GM19023 (cell line): Measurements from ENCODE around the gene ADGRF5.

Experiments
- ATAC-seq: cut with Tn5 transposase; IDR thresholded peaks from one replicate; pipeline ENCODE4 v1.9.1; 2021; ENCODE audit warnings: mild to moderate bottlenecking, moderate library complexity; ENCODE audit not compliant: unreplicated experiment

Gene ADGRF5, protein sequence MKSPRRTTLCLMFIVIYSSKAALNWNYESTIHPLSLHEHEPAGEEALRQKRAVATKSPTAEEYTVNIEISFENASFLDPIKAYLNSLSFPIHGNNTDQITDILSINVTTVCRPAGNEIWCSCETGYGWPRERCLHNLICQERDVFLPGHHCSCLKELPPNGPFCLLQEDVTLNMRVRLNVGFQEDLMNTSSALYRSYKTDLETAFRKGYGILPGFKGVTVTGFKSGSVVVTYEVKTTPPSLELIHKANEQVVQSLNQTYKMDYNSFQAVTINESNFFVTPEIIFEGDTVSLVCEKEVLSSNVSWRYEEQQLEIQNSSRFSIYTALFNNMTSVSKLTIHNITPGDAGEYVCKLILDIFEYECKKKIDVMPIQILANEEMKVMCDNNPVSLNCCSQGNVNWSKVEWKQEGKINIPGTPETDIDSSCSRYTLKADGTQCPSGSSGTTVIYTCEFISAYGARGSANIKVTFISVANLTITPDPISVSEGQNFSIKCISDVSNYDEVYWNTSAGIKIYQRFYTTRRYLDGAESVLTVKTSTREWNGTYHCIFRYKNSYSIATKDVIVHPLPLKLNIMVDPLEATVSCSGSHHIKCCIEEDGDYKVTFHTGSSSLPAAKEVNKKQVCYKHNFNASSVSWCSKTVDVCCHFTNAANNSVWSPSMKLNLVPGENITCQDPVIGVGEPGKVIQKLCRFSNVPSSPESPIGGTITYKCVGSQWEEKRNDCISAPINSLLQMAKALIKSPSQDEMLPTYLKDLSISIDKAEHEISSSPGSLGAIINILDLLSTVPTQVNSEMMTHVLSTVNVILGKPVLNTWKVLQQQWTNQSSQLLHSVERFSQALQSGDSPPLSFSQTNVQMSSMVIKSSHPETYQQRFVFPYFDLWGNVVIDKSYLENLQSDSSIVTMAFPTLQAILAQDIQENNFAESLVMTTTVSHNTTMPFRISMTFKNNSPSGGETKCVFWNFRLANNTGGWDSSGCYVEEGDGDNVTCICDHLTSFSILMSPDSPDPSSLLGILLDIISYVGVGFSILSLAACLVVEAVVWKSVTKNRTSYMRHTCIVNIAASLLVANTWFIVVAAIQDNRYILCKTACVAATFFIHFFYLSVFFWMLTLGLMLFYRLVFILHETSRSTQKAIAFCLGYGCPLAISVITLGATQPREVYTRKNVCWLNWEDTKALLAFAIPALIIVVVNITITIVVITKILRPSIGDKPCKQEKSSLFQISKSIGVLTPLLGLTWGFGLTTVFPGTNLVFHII (N-terminal part only)

DNA sequence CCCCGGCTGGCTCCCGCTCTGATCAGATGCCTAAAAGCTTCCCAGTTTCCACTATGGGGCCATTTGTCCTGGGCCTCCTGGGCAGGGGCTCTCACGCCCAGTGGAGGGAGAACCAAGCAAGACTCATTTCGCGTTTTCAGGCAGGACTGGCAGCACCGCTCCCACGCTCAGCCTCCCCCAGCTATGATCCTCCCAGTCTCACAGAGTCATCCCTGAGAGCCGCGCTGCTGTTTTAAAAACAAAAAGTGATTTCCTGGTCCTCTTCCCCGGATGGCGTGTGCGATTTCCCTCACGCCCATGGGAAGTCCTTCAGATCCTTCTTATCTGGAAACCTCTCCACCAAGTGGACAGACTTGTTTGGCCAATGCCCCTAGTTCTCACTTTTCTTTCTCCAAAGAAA, at the start of gene ADGRF5:
TSS of gene ADGRF5 (minus strand) at position 208 of the 400 bp plus-strand sequence. CDS start 15,176 bp downstream, outside the sequence.
- ATAC-seq = no peak

DNA sequence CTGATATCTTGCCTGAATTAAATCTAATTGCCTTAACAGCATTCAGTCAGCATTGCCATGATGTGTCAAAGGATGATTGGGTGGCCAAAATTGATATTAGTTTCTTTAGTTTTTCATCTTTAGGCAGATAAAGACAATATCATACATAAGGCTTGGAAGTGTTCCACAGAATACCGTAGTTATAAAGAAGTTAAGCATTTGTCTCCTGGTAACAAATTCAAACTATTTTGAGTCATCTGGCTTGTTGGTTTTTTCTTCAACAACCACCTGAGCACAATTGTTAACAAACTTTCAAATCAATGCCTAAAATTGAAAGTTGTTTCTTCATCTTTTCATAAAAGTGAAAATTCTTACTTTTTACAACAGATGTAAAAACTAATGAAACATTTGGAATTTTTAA, 47.5 kb upstream of the ADGRF5 start:
- ATAC-seq = no peak

GRCh38 chr6:46967826-46968349, 46.1 kb upstream of the ADGRF5 start:
- no peak for ATAC-seq

GRCh38 chr6:46964716-46965519, 43.2 kb upstream of the ADGRF5 start:
- no peak for ATAC-seq

- no peak for ATAC-seq
Measured at GRCh38 chr6:46963626-46964025, 41.9 kb upstream of the ADGRF5 start.

DNA sequence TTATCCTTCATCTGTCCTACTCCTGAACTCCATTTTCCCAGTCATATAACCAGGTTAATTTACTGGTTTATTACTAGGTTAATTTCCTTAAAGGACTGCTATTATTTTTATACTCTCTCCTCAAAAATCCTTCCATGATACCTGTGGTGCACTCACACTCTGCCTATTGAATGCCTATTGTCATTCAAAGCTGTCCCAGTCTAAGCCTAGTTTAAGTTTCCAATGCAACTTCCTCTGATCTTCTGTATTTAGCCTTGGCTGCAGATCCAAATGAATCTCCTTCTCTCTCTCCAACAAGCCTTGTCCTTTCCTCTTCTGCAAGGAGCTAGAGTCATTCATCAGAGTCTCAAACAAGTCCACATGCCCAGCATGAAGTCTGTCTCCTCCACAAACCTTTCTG, 41.3 kb upstream of the ADGRF5 start:
- no peak for ATAC-seq

- ATAC-seq = no peak
Measured at GRCh38 chr6:46961711-46962110, 40.0 kb upstream of the ADGRF5 start.

- ATAC-seq = no peak
Measured at GRCh38 chr6:46961232-46961631, 39.5 kb upstream of the ADGRF5 start.

GRCh38 chr6:46959419-46959818, 37.7 kb upstream of the ADGRF5 start:
- no peak for ATAC-seq

DNA sequence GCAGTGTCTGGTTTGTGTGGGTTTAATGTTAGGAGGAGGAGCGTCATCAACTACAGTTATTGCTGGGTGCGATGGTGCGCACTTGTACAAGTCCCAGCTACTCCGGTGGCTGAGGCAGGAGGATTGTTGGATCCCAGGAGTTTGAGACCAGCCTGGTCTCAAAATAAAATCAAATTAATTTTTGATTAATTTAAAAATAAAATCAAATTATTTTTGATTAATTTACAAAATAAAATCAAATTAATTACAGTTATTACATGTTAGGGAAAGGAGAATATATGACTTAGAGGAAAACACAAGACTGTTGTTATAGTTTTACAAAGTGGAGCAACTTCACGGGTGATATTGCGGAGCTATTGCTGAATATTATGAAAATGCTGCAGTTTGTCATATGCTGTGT, 34.7 kb upstream of the ADGRF5 start:
- ATAC-seq = no peak

GRCh38 chr6:46954837-46955451, 33.2 kb upstream of the ADGRF5 start:
- no peak for ATAC-seq

GRCh38 chr6:46953921-46954320, 32.2 kb upstream of the ADGRF5 start:
- no peak for ATAC-seq

DNA sequence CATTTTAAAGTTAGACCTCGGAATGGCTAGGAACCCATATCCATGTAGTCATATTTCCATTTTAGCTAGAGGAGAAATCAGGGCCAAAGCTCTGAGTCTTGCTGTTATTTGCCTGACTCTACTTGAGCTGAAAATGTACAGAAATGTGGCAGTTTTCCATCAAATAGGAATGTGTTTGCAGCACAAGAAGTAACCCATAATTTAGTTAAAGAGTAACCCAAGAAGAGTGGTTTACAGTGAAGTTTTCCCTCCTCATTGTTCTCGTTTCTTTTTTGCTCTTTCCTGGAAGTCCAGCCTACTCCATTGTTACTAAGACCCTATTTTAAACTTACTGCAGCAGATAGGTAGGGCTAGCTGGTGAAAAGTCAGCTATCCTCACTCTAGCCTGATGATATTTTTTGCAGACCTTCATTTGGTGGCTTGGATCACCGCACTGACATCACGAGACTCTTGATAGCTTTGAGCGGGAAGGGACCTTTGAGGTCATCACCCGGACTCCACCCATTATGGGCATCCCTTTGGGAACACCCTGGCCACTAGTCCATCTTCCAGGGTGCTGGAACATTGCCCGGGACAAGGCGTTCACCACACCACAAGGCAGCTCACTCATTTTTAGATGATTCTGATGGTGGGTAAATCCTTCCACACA, 28.0 kb upstream of the ADGRF5 start:
- ATAC-seq = no peak

DNA sequence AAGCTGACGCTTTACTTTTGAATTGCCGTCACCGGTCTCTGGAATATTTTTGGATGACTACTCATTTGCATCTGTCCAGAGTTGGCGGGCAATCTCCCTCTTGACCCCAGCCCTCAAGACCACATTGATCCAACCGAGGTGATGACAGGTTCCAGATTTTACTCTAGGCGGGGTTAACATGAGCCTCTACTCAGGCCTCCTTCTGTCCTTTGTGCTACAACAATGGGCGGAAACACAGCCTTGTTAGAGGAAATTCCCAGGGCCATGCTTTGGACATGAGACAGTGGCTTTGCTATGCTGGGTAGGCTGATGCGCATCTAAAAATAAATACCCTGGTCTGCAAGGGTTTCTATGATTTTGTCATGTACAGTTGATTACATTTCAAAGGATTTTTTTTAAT, 27.0 kb upstream of the ADGRF5 start:
- ATAC-seq = no peak

- ATAC-seq = no peak
Measured at GRCh38 chr6:46947497-46947896, 25.8 kb upstream of the ADGRF5 start.

DNA sequence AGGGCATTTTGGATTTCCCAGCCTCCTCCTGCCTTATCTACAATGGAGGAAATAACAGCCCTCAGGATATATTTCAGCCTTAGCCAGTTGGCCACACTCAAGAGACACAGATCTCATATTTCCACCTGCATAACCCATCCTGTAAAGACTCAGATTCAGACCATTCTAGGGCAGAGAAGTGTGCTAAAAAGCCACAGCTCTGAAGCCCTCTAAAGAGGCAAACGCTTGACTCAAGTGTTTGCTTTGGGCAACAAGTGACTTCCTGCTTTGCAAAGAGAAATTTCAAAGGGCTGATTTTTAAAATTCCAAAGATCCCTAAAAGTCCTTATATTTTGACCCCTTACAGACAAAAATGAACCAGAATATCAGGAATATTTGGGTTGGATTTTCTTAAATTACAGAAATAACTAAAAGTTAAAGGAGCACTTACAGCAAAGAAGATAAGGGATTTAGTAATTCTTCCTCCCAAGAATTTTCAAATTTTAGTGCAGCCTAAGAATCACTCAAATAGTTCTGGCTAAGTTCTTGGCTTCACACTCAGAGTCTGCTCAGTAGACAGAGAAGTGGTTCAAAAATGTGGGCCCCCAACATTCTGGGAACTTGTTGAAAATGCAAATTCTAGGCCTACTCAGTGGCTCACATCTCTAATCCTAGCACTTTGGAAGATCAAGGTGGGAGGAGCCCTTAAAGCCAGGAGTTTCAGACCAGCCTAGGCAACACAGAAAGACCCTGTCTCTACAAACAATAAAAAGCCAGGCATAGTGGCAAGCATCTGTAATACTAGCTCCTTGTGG, 18.9 kb upstream of the ADGRF5 start:
- no peak for ATAC-seq

DNA sequence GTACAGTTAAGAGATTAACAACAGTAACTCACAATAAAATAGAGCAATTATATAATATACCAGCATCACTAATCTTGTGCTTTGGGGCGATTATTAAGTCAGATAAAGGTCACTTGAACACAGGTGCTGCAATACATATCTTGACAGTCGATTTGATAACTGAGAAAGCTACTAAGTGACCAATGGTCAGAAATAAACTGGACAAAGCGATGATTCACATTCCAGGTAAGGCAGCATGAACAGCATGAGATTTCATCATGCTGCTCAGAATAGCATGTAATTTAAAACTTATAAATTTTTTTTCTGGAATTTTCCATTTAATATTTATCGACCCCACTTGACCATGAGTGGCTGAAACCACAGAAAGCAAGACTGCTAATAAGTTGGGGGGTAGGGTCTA, 15.9 kb upstream of the ADGRF5 start:
- ATAC-seq = no peak

- ATAC-seq = no peak
Measured at GRCh38 chr6:46935687-46936086, 13.9 kb upstream of the ADGRF5 start.
